Mesendoderm (in vitro differentiated cells): ENCODE data around the gene EXD3.

Experiments used
- DNase-seq: peaks from one replicate; pipeline ENCODE4 v3.0.0; 2013
- H2AK5ac ChIP-seq: 2 replicates; pipeline ENCODE4 v1.6.1; 2013; ENCODE audit warnings: low read length, inconsistent platforms
- H2BK120ac ChIP-seq: 2 replicates; pipeline ENCODE4 v1.6.1; 2013; ENCODE audit warnings: low read depth, mild to moderate bottlenecking, low read length, moderate library complexity, mixed read lengths
- H2BK15ac ChIP-seq: replicated peaks from 2 replicates; pipeline ENCODE4 v1.6.1; 2013; ENCODE audit warnings: low read depth, mild to moderate bottlenecking, moderate library complexity
- H2BK5ac ChIP-seq: 2 replicates; pipeline ENCODE4 v1.6.1; 2013; ENCODE audit warnings: low read length, inconsistent platforms
- H3K18ac ChIP-seq: 2 replicates; pipeline ENCODE4 v1.6.1; 2013; ENCODE audit warnings: mild to moderate bottlenecking, low read length, mixed read lengths
- H3K23ac ChIP-seq: one replicate; pipeline ENCODE4 v1.6.1; 2013; ENCODE audit warnings: low read length
- H3K27ac ChIP-seq: 2 replicates; pipeline ENCODE4 v1.5.1; 2013; ENCODE audit warnings: low read depth, mild to moderate bottlenecking, inconsistent platforms, low read length, moderate library complexity
- H3K27me3 ChIP-seq: 2 replicates; pipeline ENCODE4 v1.6.1; 2013; ENCODE audit warnings: low read length, control low read depth, mild to moderate bottlenecking, inconsistent platforms; ENCODE audit not compliant: insufficient read depth, poor library complexity
- H3K36me3 ChIP-seq: 2 replicates; pipeline ENCODE4 v1.6.1; 2013; ENCODE audit warnings: low read length, inconsistent platforms; ENCODE audit not compliant: control insufficient read depth, insufficient read depth
- H3K4ac ChIP-seq: one replicate; pipeline ENCODE4 v1.6.1; 2013; ENCODE audit warnings: low read depth, mild to moderate bottlenecking, low read length, moderate library complexity
- H3K4me1 ChIP-seq: 2 replicates; pipeline ENCODE4 v1.6.1; 2013; ENCODE audit warnings: low read depth, low read length, inconsistent platforms; ENCODE audit not compliant: control insufficient read depth
- H3K4me2 ChIP-seq: 2 replicates; pipeline ENCODE4 v1.6.1; 2013; ENCODE audit warnings: low read length
- H3K4me3 ChIP-seq: 2 replicates; pipeline ENCODE4 v1.5.1; 2013; ENCODE audit warnings: mild to moderate bottlenecking, low read length
- H3K56ac ChIP-seq: one replicate; pipeline ENCODE4 v1.6.1; 2013; ENCODE audit warnings: low read length
- H3K79me1 ChIP-seq: 2 replicates; pipeline ENCODE4 v1.6.1; 2013; ENCODE audit warnings: low read length, inconsistent platforms
- H3K79me2 ChIP-seq: 2 replicates; pipeline ENCODE4 v1.6.1; 2013; ENCODE audit warnings: mild to moderate bottlenecking, low read length; ENCODE audit not compliant: control insufficient read depth, insufficient read depth
- H3K9ac ChIP-seq: 2 replicates; pipeline ENCODE4 v1.6.1; 2013; ENCODE audit warnings: low read length, inconsistent platforms
- H4K5ac ChIP-seq: one replicate; pipeline ENCODE4 v1.6.1; 2013; ENCODE audit warnings: low read length
- H4K8ac ChIP-seq: one replicate; pipeline ENCODE4 v1.6.1; 2013; ENCODE audit warnings: low read depth, mild to moderate bottlenecking, control low read depth, low read length, moderate library complexity
- WGBS: extraction: QIAGEN DNeasy Blood & Tissue Kit; methylation state at CpG from one replicate; pipeline ENCODE4 v1.1.7; 2013; ENCODE audit warnings: low lambda C conversion rate, missing lambda C conversion rate; ENCODE audit not compliant: insufficient coverage; ENCODE audit errors: extremely low coverage; 5-methylcytosine and 5-hydroxymethylcytosine counted together

EXD3 gene

DNA sequence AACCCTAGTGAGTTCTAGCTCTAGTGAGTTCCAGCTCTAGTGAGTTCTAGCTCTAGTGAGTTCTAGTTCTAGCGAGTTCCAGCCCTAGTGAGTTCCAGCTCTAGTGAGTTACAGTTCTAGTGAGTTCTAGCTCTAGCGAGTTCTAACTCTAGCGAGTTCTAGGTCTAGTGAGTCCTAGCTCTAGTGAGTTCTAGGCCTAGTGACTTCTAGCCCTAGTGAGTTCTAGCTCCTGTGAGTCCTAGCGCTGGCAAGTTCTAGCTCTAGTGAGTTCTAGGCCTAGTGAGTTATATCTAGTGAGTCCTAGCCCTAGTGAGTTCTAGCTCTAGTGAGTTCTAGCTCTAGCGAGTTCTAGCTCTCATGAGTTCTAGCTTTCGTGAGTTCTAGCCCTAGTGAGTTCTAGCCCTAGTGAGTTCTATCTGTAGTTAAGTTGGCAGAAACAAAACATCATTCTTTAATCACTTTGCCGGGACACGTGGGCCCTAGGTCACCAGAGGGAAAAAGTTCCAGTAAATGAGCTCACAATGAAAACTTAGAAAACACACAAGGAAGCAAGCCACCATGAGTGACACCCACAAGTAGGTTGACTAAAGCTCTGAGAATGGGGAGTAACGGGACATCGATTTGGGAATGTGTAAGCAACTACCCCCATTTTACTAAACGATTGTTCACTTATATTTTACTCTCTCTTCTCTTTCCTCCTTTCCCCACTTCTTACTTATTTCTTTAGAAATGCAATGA, 47.5 kb downstream of the EXD3 start:
- no peak for DNase-seq
- Histone ChIP-seq H2BK15ac (no peak overlapping the region), H3K27me3 (no peaks in the 10 kb centered on the region), H3K27ac (no peak overlapping the region), H4K8ac (no peak overlapping the region), H3K4me3 (no peak overlapping the region), H3K23ac (no peak overlapping the region), H3K36me3 (no peaks in the 10 kb centered on the region), H2BK120ac (no peak overlapping the region), H3K79me2 (no peaks in the 10 kb centered on the region), H2AK5ac (no peak overlapping the region), H3K4me2 (no peak overlapping the region), H4K5ac (no peak overlapping the region), H3K4me1 (no peaks in the 10 kb centered on the region), H3K9ac (no peak overlapping the region), H2BK5ac (no peak overlapping the region), H3K4ac (no peak overlapping the region), H3K79me1 (no peaks in the 10 kb centered on the region), H3K18ac (no peak overlapping the region), H3K56ac (no peak overlapping the region)
- WGBS: 100% methylated on average over 1 of the region's 11 CpGs

DNA sequence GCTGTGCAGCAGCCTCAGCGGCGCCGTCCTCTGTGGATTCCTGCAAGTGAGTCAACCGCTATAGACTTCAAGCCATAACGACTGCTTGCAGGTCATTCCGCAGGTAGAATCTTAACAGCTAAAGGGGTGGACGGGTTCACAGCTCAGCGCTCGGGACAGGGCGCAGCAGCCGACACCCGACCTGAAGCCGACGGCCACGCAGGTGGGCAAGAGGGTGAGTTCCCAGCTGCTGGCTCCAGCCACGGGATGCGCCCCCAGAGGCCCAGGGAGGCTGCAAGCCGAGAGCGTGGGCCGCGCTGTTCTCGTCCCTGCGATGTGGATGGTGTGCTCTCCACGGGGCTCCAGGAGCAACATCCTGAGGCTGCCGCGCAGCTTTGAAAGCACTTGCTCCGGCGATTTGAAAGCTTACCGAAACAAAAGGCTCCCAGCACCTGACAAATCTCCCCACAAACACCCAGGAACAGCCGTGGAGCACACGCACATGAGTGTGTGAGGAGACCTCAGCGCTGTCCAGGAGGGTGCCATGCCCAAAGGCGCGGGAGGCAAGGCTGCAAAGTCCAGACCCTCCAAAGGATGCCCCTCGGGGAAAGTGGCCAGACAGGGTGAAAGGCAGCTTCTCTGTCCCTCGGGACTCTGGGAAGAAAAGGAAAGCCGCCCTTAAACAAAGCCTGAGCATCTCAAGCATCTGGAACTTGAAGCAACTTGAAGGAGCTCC, 48.7 kb downstream of the EXD3 start:
- Histone ChIP-seq H3K79me1 (no peaks in the 10 kb centered on the region), H3K9ac (no peak overlapping the region), H3K4ac (no peak overlapping the region), H3K4me1 (no peaks in the 10 kb centered on the region), H2AK5ac (no peak overlapping the region), H4K8ac (no peak overlapping the region), H3K36me3 (no peaks in the 10 kb centered on the region), H3K4me2 (no peak overlapping the region), H3K4me3 (no peak overlapping the region), H3K18ac (no peak overlapping the region), H3K23ac (no peak overlapping the region), H4K5ac (no peak overlapping the region), H3K79me2 (no peaks in the 10 kb centered on the region), H2BK15ac (no peak overlapping the region), H2BK5ac (no peak overlapping the region), H3K27ac (no peak overlapping the region), H3K56ac (no peak overlapping the region), H2BK120ac (no peak overlapping the region), H3K27me3 (no peaks in the 10 kb centered on the region)
- DNase-seq: no peak
- WGBS: no CpG with 5 or more reads among the region's 37 CpGs

DNA sequence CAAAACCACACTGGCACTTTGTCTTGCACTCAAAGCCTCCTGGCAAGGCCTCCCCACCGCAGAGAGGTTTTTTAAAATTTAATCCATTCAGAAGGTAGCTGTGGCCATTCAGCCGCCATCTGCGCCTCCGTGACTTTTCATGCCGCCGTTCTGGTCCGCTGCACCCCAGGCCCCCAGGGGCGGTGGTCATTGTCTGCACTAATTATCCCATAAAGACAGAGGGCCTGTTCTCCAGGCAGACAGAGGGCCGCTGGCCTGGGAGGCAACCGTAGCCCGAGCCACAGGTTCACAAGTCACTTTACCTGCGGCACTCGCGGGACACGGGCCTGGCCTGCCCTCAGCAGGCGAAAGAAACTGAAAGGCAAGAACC, 49.4 kb downstream of the EXD3 start:
- no peaks in the 10 kb centered on the region for H3K27me3 ChIP-seq
- no peak overlapping the region for H3K56ac ChIP-seq
- no peak overlapping the region for H4K5ac ChIP-seq
- H3K4me1 ChIP-seq: no peaks in the 10 kb centered on the region
- no peak overlapping the region for H2AK5ac ChIP-seq
- no CpG with 5 or more reads among the region's 16 CpGs for WGBS
- H3K4ac ChIP-seq: no peak overlapping the region
- no peak overlapping the region for H2BK120ac ChIP-seq
- H3K4me3 ChIP-seq: no peak overlapping the region
- H3K36me3 ChIP-seq: no peaks in the 10 kb centered on the region
- H3K23ac ChIP-seq: no peak overlapping the region
- no peak overlapping the region for H4K8ac ChIP-seq
- H3K4me2 ChIP-seq: no peak overlapping the region
- no peak overlapping the region for H2BK5ac ChIP-seq
- no peak overlapping the region for H2BK15ac ChIP-seq
- no peak overlapping the region for H3K9ac ChIP-seq
- H3K79me1 ChIP-seq: no peaks in the 10 kb centered on the region
- H3K27ac ChIP-seq: no peak overlapping the region
- H3K18ac ChIP-seq: no peak overlapping the region
- DNase-seq: no peak
- H3K79me2 ChIP-seq: no peaks in the 10 kb centered on the region

DNA sequence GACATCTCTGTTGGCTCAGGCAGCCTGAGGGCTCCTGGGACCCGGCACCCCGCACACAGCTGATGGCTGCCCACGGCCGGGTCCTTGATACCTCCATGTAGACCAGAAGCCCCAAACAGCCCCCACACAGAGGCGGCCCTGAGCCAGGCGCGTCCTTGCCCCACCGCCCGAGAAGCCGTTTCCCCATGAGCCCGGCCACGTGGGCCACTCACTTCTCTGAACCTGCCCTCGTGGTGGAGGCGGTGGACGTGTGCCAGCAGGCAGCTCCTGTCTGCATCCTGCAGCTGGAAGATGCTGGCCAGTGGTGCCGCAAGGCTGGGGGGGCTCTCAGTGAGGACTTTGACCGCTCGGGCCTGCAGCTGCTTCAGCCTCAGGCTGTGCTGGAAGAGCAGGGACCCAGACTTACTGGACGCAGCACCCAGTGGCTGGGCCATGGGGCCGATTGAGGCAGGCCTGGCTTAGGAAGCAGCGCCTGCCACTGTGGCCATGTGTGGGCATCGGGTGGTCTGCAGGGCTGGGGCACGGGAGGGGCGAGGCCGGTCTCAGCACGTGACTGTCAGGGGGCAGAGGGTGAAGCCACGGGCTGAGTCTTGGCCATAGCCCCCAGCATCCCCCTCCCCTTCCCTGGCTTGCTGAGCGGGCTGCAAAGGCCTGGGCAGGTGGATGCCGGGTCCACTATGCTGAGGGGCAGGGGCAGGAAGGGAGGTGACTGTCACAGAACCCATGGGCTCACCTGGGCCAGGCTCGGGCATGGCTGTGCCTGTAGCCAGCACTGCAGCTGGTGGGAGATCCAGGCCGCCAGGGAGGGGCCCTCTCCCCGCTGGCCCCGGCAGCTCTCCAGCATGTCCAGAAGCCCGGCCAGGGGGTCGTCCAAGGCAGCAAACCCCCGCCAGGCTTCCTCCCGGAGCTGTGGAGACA, 50.0 kb downstream of the EXD3 start:
- Histone ChIP-seq H2BK120ac (no peak overlapping the region), H4K5ac (no peak overlapping the region), H3K27me3 (no peaks in the 10 kb centered on the region), H3K9ac (no peak overlapping the region), H3K4me3 (no peak overlapping the region), H3K4ac (no peak overlapping the region), H3K36me3 (no peaks in the 10 kb centered on the region), H4K8ac (no peak overlapping the region), H2BK15ac (no peak overlapping the region), H3K79me2 (no peaks in the 10 kb centered on the region), H3K23ac (no peak overlapping the region), H3K4me2 (no peak overlapping the region), H3K18ac (no peak overlapping the region), H3K27ac (no peak overlapping the region), H2BK5ac (no peak overlapping the region), H3K4me1 (no peaks in the 10 kb centered on the region), H3K79me1 (no peaks in the 10 kb centered on the region), H2AK5ac (no peak overlapping the region), H3K56ac (no peak overlapping the region)
- DNase-seq: no peak
- WGBS: no CpG with 5 or more reads among the region's 37 CpGs

GRCh38 chr9:137371946-137372651, 50.9 kb downstream of the EXD3 start:
- no peak overlapping the region for H3K4ac ChIP-seq
- H3K79me2 ChIP-seq: no peaks in the 10 kb centered on the region
- H3K27ac ChIP-seq: no peak overlapping the region
- H2BK120ac ChIP-seq: no peak overlapping the region
- H3K79me1 ChIP-seq: no peaks in the 10 kb centered on the region
- WGBS: no CpG with 5 or more reads among the region's 25 CpGs
- no peaks in the 10 kb centered on the region for H3K27me3 ChIP-seq
- H2BK5ac ChIP-seq: no peak overlapping the region
- no peak overlapping the region for H3K4me3 ChIP-seq
- DNase-seq: no peak
- H2BK15ac ChIP-seq: no peak overlapping the region
- H3K4me1 ChIP-seq: no peaks in the 10 kb centered on the region
- no peak overlapping the region for H3K9ac ChIP-seq
- H3K4me2 ChIP-seq: no peak overlapping the region
- no peak overlapping the region for H3K18ac ChIP-seq
- no peak overlapping the region for H3K56ac ChIP-seq
- H4K5ac ChIP-seq: no peak overlapping the region
- H3K23ac ChIP-seq: no peak overlapping the region
- no peak overlapping the region for H4K8ac ChIP-seq
- no peaks in the 10 kb centered on the region for H3K36me3 ChIP-seq
- no peak overlapping the region for H2AK5ac ChIP-seq
